Liver (tissue), 9 donors: ENCODE measurements around the gene FBXO34. TPM values are rescaled to one million over a fixed set of nuclear protein-coding genes. Genes with fewer than 3 reads are reported as not detected.

Source experiments
- DNase-seq: peaks from one replicate; pipeline ENCODE4 v3.0.0-alpha.2; 2017; ENCODE audit warnings: low spot score
- H3K27ac ChIP-seq, 2 donors: one replicate each; pipeline ENCODE4 v1.7.0; 2013; ENCODE audit warnings: inconsistent platforms in 2 of 2, low read length in 2 of 2, control low read depth in 1 of 2, low read depth in 1 of 2, mild to moderate bottlenecking in 1 of 2
- H3K27me3 ChIP-seq, 4 donors: one replicate each; pipeline versions ENCODE4 v1.6.1 to v1.7.0; 2013; ENCODE audit warnings: low read length in 3 of 4, inconsistent platforms in 1 of 4, mild to moderate bottlenecking in 1 of 4, moderate library complexity in 1 of 4; ENCODE audit not compliant: control insufficient read depth in 4 of 4, insufficient read depth in 4 of 4
- H3K36me3 ChIP-seq, 4 donors: one replicate each; pipeline versions ENCODE4 v1.6.1 to v1.7.0; 2013; ENCODE audit warnings: low read length in 3 of 4, mild to moderate bottlenecking in 3 of 4, low read depth in 1 of 4, moderate library complexity in 1 of 4; ENCODE audit not compliant: control insufficient read depth in 4 of 4, insufficient read depth in 3 of 4
- H3K4me1 ChIP-seq, 4 donors: one replicate each; pipeline versions ENCODE4 v1.6.1 to v1.7.0; 2013; ENCODE audit warnings: low read length in 3 of 4, mild to moderate bottlenecking in 3 of 4, moderate library complexity in 1 of 4; ENCODE audit not compliant: control insufficient read depth in 4 of 4, insufficient read depth in 4 of 4
- H3K4me3 ChIP-seq, 3 donors: one replicate each; pipeline versions ENCODE4 v1.6.1 to v1.7.0; 2013; ENCODE audit warnings: low read length in 3 of 3, control low read depth in 1 of 3, low read depth in 1 of 3, mild to moderate bottlenecking in 1 of 3
- H3K9ac ChIP-seq, 2 donors: one replicate each; pipeline ENCODE4 v1.7.0; 2013; ENCODE audit warnings: low read length in 2 of 2, mild to moderate bottlenecking in 2 of 2, moderate library complexity in 2 of 2, control low read depth in 1 of 2, low read depth in 1 of 2
- H3K9me3 ChIP-seq, 4 donors: one replicate each; pipeline versions ENCODE4 v1.6.1 to v1.7.0; 2013; ENCODE audit warnings: low read length in 3 of 4; ENCODE audit not compliant: control insufficient read depth in 4 of 4
- EGR1 ChIP-seq, 2 donors: IDR thresholded peaks; 2 replicates each; pipeline ENCODE4 v1.6.1; 2016 to 2018; ENCODE audit warnings: antibody characterized with exemption in 2 of 2, low read depth in 2 of 2
- FOXA1 ChIP-seq: IDR thresholded peaks from 2 replicates; pipeline ENCODE4 v1.6.1; 2016; ENCODE audit warnings: antibody characterized with exemption
- FOXA2 ChIP-seq: IDR thresholded peaks from 2 replicates; pipeline ENCODE4 v1.6.1; 2016; ENCODE audit warnings: antibody characterized with exemption
- GABPA ChIP-seq, 2 donors: IDR thresholded peaks in 1 of 2; conservative IDR thresholded peaks in 1 of 2; 2 replicates each; pipeline ENCODE4 v1.6.1; 2016; ENCODE audit warnings: antibody characterized with exemption in 2 of 2, mild to moderate bottlenecking in 1 of 2, moderate library complexity in 1 of 2
- HNF4A ChIP-seq, 2 donors: conservative IDR thresholded peaks; 2 replicates each; pipeline ENCODE4 v1.6.1; 2016; ENCODE audit warnings: antibody characterized with exemption in 2 of 2, mild to moderate bottlenecking in 2 of 2
- HNF4G ChIP-seq: IDR thresholded peaks from 2 replicates; pipeline ENCODE4 v1.6.1; 2016; ENCODE audit warnings: antibody characterized with exemption
- JUND ChIP-seq, 2 donors: IDR thresholded peaks; 2 replicates each; pipeline ENCODE4 v1.6.1; 2016; ENCODE audit warnings: antibody characterized with exemption in 2 of 2
- NR2F2 ChIP-seq: IDR thresholded peaks from 2 replicates; pipeline ENCODE4 v1.6.1; 2016; ENCODE audit warnings: antibody characterized with exemption
- RAD21 ChIP-seq, 2 donors: IDR thresholded peaks; 2 replicates each; pipeline ENCODE4 v1.6.1; 2016; ENCODE audit warnings: antibody characterized with exemption in 2 of 2, mild to moderate bottlenecking in 2 of 2
- RXRA ChIP-seq, 2 donors: IDR thresholded peaks; 2 replicates each; pipeline ENCODE4 v1.6.1; 2017 to 2018; ENCODE audit warnings: antibody characterized with exemption in 2 of 2, mild to moderate bottlenecking in 1 of 2
- SP1 ChIP-seq: IDR thresholded peaks from 2 replicates; pipeline ENCODE4 v1.6.1; 2018; ENCODE audit warnings: antibody characterized with exemption, mild to moderate bottlenecking
- TAF1 ChIP-seq: conservative IDR thresholded peaks from 2 replicates; pipeline ENCODE4 v1.6.1; 2016; ENCODE audit warnings: antibody characterized with exemption, mild to moderate bottlenecking
- YY1 ChIP-seq: IDR thresholded peaks from 2 replicates; pipeline ENCODE4 v1.6.1; 2016; ENCODE audit warnings: antibody characterized with exemption, mild to moderate bottlenecking
- WGBS: extraction: QIAGEN DNeasy Blood & Tissue Kit; methylation state at CpG from one replicate; pipeline ENCODE4 v1.1.7; 2013; 5-methylcytosine and 5-hydroxymethylcytosine counted together
- polyA plus RNA-seq, 2 donors: library from polyadenylated mRNA; stranded (reverse) in 1 of 2; unstranded in 1 of 2; fragments of 200-250 nt in 1 of 2; fragments of >200 nt in 1 of 2; fragmentation: Nextera tagmentation in 1 of 2; extraction: Ambion mirVana in 1 of 2; gene quantifications; one replicate each; pipeline versions ENCODE4 v1.2.1 to v1.2.3, GENCODE V29; 2013 to 2015
- total RNA-seq, 2 donors: library from RNA; depleted of rRNA; stranded (reverse); fragments of >200 nt; gene quantifications; one replicate each; pipeline ENCODE4 v1.2.3, GENCODE V29; 2014
- TF ChIP-seq, protein P1 (sequence below): IDR thresholded peaks from 2 replicates; pipeline ENCODE4 v1.6.1; 2016; ENCODE audit warnings: antibody characterized with exemption, mild to moderate bottlenecking
- TF ChIP-seq, protein P2 (sequence below): fragments of 150-350 bp; IDR thresholded peaks from 2 replicates; pipeline ENCODE4 v1.5.1; 2017; ENCODE audit warnings: improper control_type of control experiment, low read depth, low read length; ENCODE audit not compliant: missing input control
- TF ChIP-seq, protein P3 (sequence below): IDR thresholded peaks from 2 replicates; pipeline ENCODE4 v1.6.1; 2016; ENCODE audit warnings: antibody characterized with exemption
- TF ChIP-seq, protein P4 (sequence below): IDR thresholded peaks from 2 replicates; pipeline ENCODE4 v1.6.1; 2016; ENCODE audit warnings: antibody characterized with exemption
- TF ChIP-seq, protein P5 (sequence below): IDR thresholded peaks from 2 replicates; pipeline ENCODE4 v1.6.1; 2016; ENCODE audit warnings: antibody characterized with exemption
- donor health status: healthy.
- donor health status: healthy.
- donor health status: healthy.
- donor health status: healthy.
- donor health status: healthy.

Gene FBXO34
- total and polyA plus RNA-seq, 4 donors: 4.2 to 25.8 (median 10.1) TPM

DNA sequence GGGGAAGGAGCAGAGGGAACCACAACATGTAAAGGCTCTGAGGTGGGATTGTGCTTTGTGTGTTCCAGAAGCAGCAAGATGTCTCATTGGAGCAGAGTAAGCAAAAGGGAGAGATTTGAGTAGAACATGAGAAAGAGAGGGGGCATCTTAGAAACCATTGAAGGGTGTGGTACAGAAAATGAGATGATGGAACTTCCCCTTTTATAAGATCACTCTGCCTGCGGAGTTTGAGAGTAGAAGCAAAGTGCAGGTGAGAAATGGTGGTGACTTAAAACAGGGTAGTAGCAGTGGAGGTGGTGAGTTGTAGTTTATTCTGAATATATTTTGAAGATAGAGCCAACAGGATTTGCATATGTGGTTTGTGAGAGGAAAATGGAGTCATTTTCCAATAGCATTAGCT lies 56.0 kb downstream of the FBXO34 start:
- Histone ChIP-seq H3K27me3 (no peaks in the 10 kb centered on the region), H3K4me3 (no peak overlapping the region), H3K9me3 (no peaks in the 10 kb centered on the region), H3K27ac (no peak overlapping the region), H3K36me3 (peaks cover 0 to 2% (median 0%) of the 10 kb centered on the region in 4 donors), H3K4me1 (peaks cover 0 to 2% (median 2%) of the 10 kb centered on the region in 4 donors), H3K9ac (no peak overlapping the region)
- 89% methylated on average over 1 of the region's 1 CpG for WGBS
- TF ChIP-seq, protein P1, sequence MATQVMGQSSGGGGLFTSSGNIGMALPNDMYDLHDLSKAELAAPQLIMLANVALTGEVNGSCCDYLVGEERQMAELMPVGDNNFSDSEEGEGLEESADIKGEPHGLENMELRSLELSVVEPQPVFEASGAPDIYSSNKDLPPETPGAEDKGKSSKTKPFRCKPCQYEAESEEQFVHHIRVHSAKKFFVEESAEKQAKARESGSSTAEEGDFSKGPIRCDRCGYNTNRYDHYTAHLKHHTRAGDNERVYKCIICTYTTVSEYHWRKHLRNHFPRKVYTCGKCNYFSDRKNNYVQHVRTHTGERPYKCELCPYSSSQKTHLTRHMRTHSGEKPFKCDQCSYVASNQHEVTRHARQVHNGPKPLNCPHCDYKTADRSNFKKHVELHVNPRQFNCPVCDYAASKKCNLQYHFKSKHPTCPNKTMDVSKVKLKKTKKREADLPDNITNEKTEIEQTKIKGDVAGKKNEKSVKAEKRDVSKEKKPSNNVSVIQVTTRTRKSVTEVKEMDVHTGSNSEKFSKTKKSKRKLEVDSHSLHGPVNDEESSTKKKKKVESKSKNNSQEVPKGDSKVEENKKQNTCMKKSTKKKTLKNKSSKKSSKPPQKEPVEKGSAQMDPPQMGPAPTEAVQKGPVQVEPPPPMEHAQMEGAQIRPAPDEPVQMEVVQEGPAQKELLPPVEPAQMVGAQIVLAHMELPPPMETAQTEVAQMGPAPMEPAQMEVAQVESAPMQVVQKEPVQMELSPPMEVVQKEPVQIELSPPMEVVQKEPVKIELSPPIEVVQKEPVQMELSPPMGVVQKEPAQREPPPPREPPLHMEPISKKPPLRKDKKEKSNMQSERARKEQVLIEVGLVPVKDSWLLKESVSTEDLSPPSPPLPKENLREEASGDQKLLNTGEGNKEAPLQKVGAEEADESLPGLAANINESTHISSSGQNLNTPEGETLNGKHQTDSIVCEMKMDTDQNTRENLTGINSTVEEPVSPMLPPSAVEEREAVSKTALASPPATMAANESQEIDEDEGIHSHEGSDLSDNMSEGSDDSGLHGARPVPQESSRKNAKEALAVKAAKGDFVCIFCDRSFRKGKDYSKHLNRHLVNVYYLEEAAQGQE: no peak
- TF ChIP-seq, protein P2, sequence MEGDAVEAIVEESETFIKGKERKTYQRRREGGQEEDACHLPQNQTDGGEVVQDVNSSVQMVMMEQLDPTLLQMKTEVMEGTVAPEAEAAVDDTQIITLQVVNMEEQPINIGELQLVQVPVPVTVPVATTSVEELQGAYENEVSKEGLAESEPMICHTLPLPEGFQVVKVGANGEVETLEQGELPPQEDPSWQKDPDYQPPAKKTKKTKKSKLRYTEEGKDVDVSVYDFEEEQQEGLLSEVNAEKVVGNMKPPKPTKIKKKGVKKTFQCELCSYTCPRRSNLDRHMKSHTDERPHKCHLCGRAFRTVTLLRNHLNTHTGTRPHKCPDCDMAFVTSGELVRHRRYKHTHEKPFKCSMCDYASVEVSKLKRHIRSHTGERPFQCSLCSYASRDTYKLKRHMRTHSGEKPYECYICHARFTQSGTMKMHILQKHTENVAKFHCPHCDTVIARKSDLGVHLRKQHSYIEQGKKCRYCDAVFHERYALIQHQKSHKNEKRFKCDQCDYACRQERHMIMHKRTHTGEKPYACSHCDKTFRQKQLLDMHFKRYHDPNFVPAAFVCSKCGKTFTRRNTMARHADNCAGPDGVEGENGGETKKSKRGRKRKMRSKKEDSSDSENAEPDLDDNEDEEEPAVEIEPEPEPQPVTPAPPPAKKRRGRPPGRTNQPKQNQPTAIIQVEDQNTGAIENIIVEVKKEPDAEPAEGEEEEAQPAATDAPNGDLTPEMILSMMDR: no peak
- TF ChIP-seq RAD21 (IDR thresholded peaks at IDR 0.05) (no peak), NR2F2 (no peak), HNF4A (conservative IDR thresholded peaks at IDR 0.05) (no peak), RXRA (IDR thresholded peaks at IDR 0.05) (no peak), GABPA (IDR thresholded peaks at IDR 0.05 in 1 of 2, conservative IDR thresholded peaks at IDR 0.05 in 1 of 2) (no peak), SP1 (no peak), FOXA1 (no peak), JUND (IDR thresholded peaks at IDR 0.05) (no peak), EGR1 (IDR thresholded peaks at IDR 0.05; ENCODE audit: low read depth in 2 of 2) (no peak), YY1 (no peak), FOXA2 (no peak), HNF4G (no peak), TAF1 (no peak)
- TF ChIP-seq, protein P3, sequence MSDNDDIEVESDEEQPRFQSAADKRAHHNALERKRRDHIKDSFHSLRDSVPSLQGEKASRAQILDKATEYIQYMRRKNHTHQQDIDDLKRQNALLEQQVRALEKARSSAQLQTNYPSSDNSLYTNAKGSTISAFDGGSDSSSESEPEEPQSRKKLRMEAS: no peak
- TF ChIP-seq, protein P4, sequence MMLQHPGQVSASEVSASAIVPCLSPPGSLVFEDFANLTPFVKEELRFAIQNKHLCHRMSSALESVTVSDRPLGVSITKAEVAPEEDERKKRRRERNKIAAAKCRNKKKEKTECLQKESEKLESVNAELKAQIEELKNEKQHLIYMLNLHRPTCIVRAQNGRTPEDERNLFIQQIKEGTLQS: no peak
- TF ChIP-seq, protein P5, sequence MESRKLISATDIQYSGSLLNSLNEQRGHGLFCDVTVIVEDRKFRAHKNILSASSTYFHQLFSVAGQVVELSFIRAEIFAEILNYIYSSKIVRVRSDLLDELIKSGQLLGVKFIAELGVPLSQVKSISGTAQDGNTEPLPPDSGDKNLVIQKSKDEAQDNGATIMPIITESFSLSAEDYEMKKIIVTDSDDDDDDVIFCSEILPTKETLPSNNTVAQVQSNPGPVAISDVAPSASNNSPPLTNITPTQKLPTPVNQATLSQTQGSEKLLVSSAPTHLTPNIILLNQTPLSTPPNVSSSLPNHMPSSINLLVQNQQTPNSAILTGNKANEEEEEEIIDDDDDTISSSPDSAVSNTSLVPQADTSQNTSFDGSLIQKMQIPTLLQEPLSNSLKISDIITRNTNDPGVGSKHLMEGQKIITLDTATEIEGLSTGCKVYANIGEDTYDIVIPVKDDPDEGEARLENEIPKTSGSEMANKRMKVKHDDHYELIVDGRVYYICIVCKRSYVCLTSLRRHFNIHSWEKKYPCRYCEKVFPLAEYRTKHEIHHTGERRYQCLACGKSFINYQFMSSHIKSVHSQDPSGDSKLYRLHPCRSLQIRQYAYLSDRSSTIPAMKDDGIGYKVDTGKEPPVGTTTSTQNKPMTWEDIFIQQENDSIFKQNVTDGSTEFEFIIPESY: no peak
- DNase-seq: no peak
